ENCODE data around the gene DNLZ.

- TF ChIP-seq CTCF (conservative IDR thresholded peaks at IDR 0.05 in 1 of 2, IDR thresholded peaks at IDR 0.05 in 1 of 2; ENCODE audit: low read depth in 1 of 2, low read length in 2 of 2) (no peak), EZH2 (IDR thresholded peaks at IDR 0.05; ENCODE audit: low read length, missing control alignments) (no peak)
These were observed 2.3 kb downstream of the DNLZ start for GRCh38 chr9:136361047-136361753.

All from fibroblast of lung (primary cell).